GM21723 (cell line): ENCODE data around the gene PRSS27.
"Not testable (repeated sequence)": the region's sequence is repeated elsewhere in the genome, so short reads cannot be mapped to it uniquely, and the experiment has no call there.

Experiments used
- ATAC-seq: cut with Tn5 transposase; IDR thresholded peaks from one replicate; pipeline ENCODE4 v1.9.1; 2021; ENCODE audit warnings: mild to moderate bottlenecking, moderate library complexity; ENCODE audit not compliant: unreplicated experiment

Gene PRSS27

DNA sequence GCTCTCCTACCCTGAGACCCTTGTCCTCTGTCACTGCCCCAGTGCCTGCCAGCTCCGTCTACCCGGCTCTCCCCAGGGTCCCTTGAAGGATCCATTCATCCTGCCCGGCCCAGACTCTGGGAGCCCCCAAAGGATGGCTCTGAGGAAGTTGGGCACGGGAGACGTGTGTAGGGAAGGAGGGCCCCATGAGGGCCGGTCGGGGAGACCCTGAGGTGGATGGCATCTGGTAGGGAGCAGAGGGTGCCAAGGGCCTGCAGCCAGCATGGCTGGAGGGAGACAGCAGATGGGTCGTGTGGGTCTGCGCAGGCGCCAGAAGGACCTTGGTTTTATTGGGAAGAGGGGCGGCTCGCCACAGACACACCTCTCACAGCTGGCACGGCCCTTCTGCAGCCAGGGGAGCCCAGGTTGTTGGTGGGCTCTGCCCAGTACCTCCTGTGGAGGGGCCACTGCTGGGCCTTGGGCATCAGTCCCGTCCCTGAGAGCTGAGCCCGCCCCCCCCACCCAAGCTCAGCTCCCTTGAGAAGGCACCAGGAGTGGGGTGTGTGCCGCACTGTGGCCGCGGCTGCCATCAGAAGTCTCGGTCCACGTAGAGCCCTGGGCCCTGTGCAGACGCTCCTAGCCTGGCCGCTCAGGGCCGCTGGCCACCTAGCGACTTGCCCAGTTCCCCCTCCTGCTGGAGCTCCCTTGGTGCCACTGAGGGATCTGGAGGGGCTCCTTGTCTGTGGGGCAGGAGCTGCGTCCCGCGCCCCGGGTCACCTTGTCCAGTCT lies 21.7 kb downstream of the PRSS27 start:
- no peak for ATAC-seq

DNA sequence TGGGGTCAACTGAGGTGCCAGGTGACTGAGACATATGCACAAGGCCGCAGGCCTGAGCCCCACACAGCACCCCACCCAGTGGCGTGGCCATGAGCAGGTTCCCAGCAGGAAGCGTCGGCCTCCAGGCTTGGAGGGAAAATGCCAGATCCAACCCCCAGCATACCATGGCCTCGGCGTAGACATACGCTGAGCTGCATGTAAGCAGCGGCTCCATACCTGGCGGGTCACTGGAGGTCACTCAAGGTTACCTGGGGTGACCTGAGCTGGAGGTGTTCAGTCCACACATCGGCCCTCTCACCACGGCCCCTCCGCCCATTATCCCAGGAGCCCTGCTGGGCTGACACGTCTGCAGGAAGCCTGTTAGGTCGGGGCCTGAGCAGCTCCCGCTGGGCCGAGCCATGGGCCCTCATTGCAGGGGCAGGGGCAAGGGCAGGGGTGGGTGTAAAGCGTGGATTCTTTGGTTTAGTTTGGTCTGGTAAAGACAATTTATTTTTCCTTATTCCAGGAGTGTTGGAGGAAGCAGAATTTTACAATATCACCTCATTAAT lies 22.5 kb downstream of the PRSS27 start:
- no peak for ATAC-seq

GRCh38 chr16:2696601-2697250 lies 23.3 kb downstream of the PRSS27 start:
- ATAC-seq, result not testable (repeated sequence)

GRCh38 chr16:2692948-2693651 lies 26.9 kb downstream of the PRSS27 start:
- ATAC-seq, result no peak

DNA sequence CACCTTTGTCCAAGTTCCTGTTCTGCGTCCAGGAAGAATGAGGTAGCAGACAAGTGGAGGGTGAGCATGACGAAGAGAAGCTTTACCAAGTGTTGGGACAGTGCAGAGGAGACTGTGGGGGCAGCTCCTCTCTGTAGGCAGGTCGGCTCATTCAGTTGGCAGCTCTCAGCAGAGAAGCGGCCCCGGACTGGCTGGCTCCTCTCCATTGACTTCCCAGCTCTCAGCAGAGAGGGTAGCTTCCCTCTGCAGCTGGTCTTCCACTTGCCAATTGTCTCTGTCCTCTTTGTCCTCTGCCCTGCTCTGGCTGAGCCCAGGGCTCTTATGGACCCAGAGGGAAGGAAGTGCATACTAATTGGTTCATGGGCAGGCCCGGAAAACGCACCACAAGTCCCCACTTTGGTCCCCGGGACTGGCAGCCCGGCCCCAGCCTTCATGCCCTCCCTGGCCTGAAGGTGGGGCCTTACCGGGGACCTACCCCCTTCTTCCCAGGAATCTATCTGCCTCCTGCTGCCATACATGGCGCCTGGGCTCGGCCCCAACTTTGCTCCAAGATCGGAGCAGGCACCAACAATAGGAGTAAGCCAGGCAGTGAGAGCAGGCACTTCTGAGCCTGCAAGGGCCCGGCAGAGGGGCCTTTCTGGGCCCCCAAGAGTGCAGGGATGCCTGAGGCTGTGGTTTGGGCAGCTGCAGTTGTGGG lies 27.6 kb downstream of the PRSS27 start:
- no peak for ATAC-seq

DNA sequence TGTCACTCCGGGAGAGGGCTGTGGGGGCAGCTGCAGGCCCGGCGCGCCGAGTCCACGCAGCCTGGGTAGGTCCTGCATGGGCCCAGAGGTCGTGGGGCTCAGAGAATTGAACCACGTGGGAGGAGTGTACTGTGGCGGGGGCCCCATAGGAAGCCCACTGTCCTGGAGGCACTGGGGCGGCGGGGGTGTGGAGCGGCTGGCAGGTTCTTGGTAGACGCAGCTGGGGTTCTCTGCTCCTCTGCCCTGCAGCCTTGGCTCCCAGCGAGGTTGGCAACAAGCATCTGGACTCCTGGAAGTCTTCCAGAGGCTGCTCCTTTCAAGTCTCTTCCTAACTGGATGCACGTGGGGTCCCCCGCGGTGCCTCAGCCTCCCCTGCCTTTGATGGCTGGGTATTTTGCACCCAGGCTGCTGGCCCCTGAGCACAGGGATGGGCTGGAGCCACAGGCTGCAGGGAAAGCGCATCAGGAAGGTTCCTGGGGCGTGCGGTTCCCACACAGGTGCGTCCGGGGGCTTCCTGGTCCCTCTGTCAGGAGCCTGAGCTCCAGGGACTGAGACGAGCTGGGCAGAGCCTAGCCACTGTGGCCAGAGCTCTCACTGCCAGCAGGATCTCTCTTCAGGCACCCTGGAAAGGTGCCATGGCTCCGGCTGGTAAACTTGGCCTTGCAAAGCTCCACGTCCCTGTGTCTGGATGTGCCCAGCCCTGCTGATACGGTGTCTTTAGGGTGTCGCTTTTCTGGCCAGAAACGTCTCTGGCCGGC lies 28.4 kb downstream of the PRSS27 start:
- no peak for ATAC-seq

GRCh38 chr16:2690852-2691251 lies 29.2 kb downstream of the PRSS27 start:
- ATAC-seq, result no peak

GRCh38 chr16:2689968-2690801 lies 29.8 kb downstream of the PRSS27 start:
- no peak for ATAC-seq

DNA sequence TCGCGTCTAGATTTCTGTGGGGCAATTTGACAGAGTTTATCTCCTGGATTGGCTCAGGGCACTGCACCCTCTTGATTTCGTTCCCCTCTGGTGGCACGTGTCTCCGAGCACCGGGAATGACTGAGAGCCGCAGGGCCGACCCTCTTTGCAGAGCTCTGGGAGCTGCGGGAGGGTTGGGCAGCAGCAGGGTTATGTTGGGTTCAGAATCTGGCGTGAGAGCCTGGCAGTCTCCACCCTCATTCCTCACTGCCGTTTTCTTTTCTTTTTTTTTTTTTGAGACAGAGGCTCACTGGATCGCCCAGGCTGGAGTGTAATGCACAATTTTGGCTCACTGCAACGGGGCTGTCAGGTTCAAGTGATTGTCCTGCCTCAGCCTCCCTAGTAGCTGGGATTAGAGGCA lies 30.6 kb downstream of the PRSS27 start:
- ATAC-seq, result not testable (repeated sequence)

DNA sequence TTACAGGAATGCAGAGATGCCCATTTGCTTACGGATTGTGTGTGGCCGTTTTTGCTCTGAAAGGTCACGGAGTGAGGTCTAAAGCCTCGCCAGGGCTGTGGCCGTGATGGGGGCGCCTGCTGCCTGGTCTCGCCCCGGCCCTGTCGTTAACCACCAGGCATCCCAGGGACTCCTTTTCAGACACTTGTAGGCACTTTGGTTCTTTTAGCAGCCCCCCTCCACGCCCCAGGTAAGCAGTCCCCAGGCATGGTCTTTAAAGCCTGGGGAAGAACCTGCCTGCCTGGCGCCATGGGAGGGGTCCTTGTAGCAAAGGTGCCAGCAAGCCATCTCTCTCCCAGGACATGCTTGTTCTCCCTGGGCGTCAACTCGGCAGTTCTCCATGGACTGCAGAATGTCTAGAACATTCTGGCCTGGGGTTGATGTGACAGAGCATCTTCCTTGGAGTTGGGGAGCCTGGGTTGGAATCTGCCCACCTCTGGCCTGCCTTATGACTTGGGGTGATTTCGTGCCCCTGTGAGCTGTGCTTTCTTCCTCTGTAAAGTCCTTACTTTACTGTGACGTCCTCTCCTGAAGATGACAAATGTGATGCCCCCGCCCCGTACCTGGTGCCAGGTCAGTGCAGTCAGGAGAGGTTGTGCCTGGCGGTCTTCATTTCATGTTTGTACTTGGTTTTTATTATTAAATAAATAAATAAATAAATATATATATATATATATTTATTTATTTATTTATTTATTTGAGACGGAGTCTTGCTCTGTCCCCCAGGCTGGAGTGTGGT lies 32.3 kb downstream of the PRSS27 start:
- no peak for ATAC-seq

DNA sequence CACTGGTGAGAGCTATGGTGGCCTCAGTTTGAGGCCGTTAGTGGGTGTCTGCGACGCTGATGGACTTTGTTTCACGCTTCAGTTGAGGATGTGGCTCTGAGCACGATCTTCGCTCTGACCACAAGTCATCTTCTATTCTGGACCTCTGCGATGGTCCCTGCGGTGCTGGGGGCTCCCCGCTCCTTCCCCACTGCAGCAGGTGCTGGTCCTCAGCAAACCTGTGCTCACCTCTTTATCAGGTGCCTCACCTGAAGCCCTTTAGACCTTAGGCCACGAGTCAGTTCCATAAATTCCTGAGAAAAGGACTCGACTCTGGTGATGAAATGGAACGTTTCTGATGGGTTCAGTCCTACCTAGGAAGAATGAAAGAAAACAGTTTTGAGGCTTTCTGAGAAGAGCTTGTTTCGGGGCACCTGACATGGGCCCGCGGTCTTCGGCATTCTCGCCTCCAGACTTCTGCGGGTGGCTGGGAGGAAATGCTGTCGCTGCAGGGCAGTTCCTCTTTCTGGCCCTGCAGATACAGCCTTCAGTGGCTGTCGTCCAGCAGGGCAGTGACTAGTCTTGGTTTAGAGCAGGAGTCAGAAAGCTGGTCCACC lies 33.0 kb downstream of the PRSS27 start:
- ATAC-seq, result peak; percentile 45

- not testable (repeated sequence) for ATAC-seq
Observed at GRCh38 chr16:2686075-2686474, 33.9 kb downstream of the PRSS27 start.

DNA sequence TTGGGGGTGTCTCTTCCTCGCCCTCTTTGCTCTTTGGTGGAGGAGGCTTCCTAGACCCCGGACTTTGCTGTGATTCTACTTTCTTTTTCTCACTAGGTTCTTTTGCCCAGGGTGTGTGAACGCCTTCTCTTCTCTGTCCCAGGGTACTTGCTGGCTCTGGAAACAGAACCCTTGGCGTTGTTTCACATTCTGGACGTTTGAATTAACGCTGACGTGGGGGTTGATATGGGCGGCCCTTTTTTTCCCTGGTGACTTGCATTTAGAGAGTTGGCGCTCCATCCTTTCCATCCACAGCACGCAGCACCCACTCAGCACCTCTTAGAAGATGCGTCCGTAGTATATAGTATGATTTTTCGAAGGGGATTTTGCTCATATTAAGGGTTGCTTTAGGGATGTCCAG lies 37.0 kb downstream of the PRSS27 start:
- not testable (repeated sequence) for ATAC-seq

DNA sequence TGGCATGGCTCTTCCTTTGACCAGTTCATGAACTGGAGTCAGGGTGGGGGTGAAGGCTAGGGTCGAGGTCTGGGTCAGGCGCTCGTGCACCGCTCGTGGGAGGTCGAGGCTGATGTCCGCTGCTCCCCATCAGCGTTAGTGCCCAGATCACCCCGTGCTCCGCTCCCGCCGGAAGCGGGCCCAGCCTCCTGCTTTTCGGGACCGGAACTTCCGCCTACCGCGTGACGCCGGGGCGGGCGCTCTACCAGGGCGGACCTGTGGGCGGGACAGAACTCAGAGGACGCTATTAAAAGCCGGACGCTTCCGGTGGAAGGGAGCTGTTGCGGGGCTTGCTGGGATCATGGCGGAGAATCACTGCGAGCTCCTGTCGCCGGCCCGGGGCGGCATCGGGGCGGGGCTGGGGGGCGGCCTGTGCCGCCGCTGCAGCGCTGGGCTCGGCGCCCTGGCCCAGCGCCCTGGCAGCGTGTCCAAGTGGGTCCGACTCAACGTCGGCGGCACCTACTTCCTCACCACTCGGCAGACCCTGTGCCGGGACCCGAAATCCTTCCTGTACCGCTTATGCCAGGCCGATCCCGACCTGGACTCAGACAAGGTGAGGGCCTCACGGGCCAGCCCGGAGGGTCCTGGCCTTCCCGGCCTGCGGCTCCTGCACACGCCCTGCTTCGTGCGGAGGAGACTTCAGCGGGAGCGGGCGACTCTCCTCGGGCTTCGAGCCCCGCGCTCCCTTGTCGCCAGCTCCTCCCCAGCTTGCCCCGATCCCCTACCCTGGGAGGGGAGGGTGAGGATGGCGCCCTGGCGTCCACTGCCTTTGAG lies 37.6 kb downstream of the PRSS27 start, which contains the start of gene KCTD5:
Gene KCTD5, plus strand, starts transcription at position 315 of the 813 bp plus-strand sequence. Its CDS starts 26 bp downstream, at position 341.
- peak; percentile 58 for ATAC-seq

GRCh38 chr16:2680360-2680759 lies 39.7 kb downstream of the PRSS27 start:
- not testable (repeated sequence) for ATAC-seq

- not testable (repeated sequence) for ATAC-seq
Observed at GRCh38 chr16:2679902-2680301, 40.1 kb downstream of the PRSS27 start.
